Body of pancreas (tissue), 4 donors: Measurements from ENCODE around the gene ADORA1. TPM values are rescaled to one million over a fixed set of nuclear protein-coding genes. Genes with fewer than 3 reads are reported as not detected.

ENCODE experiments used
- ATAC-seq: fragments of 150-250 bp; one replicate; pipeline ENCODE4 v1.9.1; 2016
- DNase-seq, 4 donors: peaks; one replicate each; pipeline ENCODE4 v3.0.0-alpha.2; 2019
- H3K27ac ChIP-seq, 4 donors: fragments of 200-600 bp; sonication (generic); 1 replicate in 3 of 4; 2 replicates in 1 of 4; pipeline versions ENCODE4 v1.5.1 to v1.6.1; 2016 to 2019; ENCODE audit warnings: mild to moderate bottlenecking in 1 of 4, mixed read lengths in 1 of 4, moderate library complexity in 1 of 4
- H3K27me3 ChIP-seq, 2 donors: fragments of 200-600 bp; sonication (generic); one replicate each; pipeline ENCODE4 v1.6.0; 2016; ENCODE audit warnings: mild to moderate bottlenecking in 1 of 2
- H3K36me3 ChIP-seq, 2 donors: fragments of 200-600 bp; sonication (generic); replicated peaks in 1 of 2; 2 replicates each; pipeline ENCODE4 v1.5.1; 2016; ENCODE audit warnings: low read depth in 2 of 2; ENCODE audit not compliant: insufficient read depth in 1 of 2
- H3K4me1 ChIP-seq: fragments of 200-600 bp; sonication (generic); one replicate; pipeline ENCODE4 v1.6.0; 2016
- H3K4me3 ChIP-seq, 2 donors: fragments of 200-600 bp; sonication (generic); 1 replicate in 1 of 2; 2 replicates in 1 of 2; pipeline ENCODE4 v1.5.1; 2016 to 2019
- H3K9me3 ChIP-seq, 3 donors: fragments of 200-600 bp; sonication (generic); 1 replicate in 2 of 3; 2 replicates in 1 of 3; pipeline ENCODE4 v1.5.1; 2016
- POLR2A ChIP-seq, 3 donors: fragments of 450-650 bp; IDR thresholded peaks; one replicate each; pipeline ENCODE4 v1.6.1; 2016; ENCODE audit warnings: antibody characterized with exemption in 3 of 3, mild to moderate bottlenecking in 2 of 3
- WGBS, 2 donors: methylation state at CpG; one replicate each; pipeline ENCODE4 v1.1.5; 2017; 5-methylcytosine and 5-hydroxymethylcytosine counted together
- intact Hi-C: fragments of 100-400 bp; cut with DNase I; formaldehyde crosslinking; loops from one replicate; pipeline ENCODE4 v1.15.1; 2023
- total RNA-seq, 2 donors: library from RNA; depleted of rRNA; stranded (reverse); fragments of >200 nt; gene quantifications; one replicate each; pipeline ENCODE4 v1.1.0, GENCODE V29; 2016
- TF ChIP-seq, protein P1 (sequence below), 7 experiments: fragments of 450-650 bp in 4 of 7; fragments of 200-600 bp in 3 of 7; sonication (generic) in 3 of 7; IDR thresholded peaks; one replicate each; pipeline ENCODE4 v1.5.1; 2016 to 2019; ENCODE audit warnings: antibody characterized with exemption in 7 of 7

ADORA1 gene
- total RNA-seq, 2 donors from 2014 or later = 16.1 to 21.1 TPM

DNA sequence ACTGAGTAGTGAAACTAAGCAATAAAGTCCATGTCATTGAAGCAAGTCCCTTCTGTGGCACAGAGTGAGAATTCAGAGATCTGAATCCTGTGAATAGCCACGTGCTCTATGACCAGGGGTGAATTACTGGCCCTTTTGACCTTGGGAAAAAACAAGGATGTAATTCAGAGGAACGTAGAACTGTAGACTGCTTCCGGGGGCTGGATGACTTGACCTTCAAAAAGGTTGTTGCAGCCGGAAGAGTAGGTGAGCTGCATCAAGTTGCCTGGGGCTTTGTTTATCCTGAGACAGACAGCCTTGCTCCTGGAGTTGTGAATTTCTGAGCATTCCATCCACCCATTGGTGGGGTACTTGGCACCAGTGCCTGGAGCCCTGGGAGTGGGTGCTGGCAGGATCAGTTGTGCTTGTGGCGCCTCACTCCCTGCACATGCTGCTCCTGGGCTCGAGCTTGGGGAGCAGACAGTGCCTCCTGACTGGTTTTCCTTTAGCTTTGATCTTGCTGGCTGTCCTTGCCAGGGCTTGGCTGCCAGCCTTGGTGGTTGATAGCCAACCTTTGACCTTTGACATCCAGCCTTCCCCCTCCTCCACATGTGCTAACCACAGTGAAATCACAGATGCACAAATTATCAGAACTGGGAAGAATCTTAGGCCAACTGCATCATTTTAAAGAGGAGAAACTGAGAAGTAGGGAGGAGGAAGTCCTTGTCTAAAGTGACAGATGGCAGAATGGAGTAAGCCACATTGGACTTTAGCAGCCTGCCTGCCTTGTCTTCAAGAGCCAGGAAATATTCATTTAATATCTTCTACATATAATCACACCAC is 25.5 kb upstream of the ADORA1 start:
- 43 to 48% methylated on average over 5 to 6 of the region's 6 CpGs for WGBS, 2 donors
- no peaks in the 10 kb centered on the region for H3K9me3 ChIP-seq
- DNase-seq = no peak
- no peak overlapping the region for H3K4me3 ChIP-seq
- TF ChIP-seq, protein P1, sequence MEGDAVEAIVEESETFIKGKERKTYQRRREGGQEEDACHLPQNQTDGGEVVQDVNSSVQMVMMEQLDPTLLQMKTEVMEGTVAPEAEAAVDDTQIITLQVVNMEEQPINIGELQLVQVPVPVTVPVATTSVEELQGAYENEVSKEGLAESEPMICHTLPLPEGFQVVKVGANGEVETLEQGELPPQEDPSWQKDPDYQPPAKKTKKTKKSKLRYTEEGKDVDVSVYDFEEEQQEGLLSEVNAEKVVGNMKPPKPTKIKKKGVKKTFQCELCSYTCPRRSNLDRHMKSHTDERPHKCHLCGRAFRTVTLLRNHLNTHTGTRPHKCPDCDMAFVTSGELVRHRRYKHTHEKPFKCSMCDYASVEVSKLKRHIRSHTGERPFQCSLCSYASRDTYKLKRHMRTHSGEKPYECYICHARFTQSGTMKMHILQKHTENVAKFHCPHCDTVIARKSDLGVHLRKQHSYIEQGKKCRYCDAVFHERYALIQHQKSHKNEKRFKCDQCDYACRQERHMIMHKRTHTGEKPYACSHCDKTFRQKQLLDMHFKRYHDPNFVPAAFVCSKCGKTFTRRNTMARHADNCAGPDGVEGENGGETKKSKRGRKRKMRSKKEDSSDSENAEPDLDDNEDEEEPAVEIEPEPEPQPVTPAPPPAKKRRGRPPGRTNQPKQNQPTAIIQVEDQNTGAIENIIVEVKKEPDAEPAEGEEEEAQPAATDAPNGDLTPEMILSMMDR (IDR thresholded peaks at IDR 0.05) = no peak
- TF ChIP-seq POLR2A (IDR thresholded peaks at IDR 0.05) = no peak
- H3K27ac ChIP-seq = no peak overlapping the region
- ATAC-seq = no peak
- intact Hi-C loops = no loop called here
- no peaks in the 10 kb centered on the region for H3K27me3 ChIP-seq
- H3K36me3 ChIP-seq = no peaks in the 10 kb centered on the region
- no peaks in the 10 kb centered on the region for H3K4me1 ChIP-seq

DNA sequence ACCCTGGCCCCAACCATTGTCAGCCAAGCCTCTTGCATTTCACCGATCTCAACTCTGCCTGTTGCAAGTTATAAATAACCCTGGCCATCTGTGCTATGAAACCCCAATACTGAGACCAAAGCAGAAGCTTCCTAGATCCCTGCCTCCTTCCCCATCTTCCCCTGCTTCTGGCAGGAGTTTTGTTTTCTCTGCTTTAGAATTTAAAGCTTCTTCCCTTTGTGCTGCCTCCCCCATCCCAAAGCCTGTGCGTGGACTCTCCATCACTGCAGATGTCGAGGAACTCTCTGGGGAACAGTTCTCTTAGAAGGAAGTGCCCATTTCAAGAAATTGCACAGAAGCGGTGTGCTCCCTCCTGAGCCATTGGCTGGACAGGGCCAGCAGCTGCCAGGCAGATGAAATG is 24.3 kb upstream of the ADORA1 start:
- no peak overlapping the region for H3K4me3 ChIP-seq
- TF ChIP-seq, protein P1 (IDR thresholded peaks at IDR 0.05) = no peak
- TF ChIP-seq POLR2A (IDR thresholded peaks at IDR 0.05) = no peak
- WGBS, 2 donors = 67 to 72% methylated on average over 4 of the region's 4 CpGs
- no peaks in the 10 kb centered on the region for H3K36me3 ChIP-seq
- ATAC-seq = no peak
- no peak for DNase-seq
- no peak overlapping the region for H3K27ac ChIP-seq
- H3K4me1 ChIP-seq = no peaks in the 10 kb centered on the region
- no peaks in the 10 kb centered on the region for H3K9me3 ChIP-seq
- intact Hi-C loops = no loop called here
- H3K27me3 ChIP-seq = no peaks in the 10 kb centered on the region

DNA sequence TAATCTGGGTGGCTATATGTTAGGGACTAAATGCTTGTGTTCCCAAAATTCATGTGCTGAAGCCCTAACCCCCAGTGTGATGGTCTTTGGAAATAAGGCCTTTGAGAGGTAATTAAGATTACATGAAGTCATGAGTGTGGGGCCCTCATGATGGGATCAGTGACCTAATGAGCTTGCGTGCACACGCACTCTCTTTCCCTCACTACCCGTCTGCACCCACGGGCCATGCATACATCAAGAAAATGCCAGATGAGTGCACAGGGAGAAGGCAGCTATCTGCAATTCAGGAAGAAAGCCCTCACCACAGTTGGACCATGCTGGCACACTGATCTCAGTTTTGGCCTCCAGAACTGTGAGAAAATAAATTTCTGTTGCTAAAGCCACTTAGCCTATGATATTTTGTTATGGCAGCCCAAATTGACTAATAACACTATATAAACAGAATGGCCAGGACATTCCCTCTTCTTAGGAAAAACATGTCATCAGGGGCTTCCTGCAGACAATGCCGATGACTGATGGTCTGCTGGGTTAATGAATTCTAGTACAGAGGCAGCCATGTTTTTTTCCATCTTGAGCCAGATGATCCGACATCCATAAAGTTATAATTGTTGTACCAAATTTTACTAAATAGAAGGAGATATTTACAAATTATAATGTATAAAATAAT is 23.6 kb upstream of the ADORA1 start:
- DNase-seq = no peak
- whole genome bisulfite sequencing, 2 donors = 80 to 88% methylated on average over 6 of the region's 6 CpGs
- Histone ChIP-seq H3K9me3 (no peaks in the 10 kb centered on the region), H3K27me3 (no peaks in the 10 kb centered on the region), H3K4me3 (no peak overlapping the region), H3K36me3 (no peaks in the 10 kb centered on the region), H3K4me1 (no peaks in the 10 kb centered on the region), H3K27ac (no peak overlapping the region)
- ATAC-seq = no peak
- TF ChIP-seq, protein P1 (IDR thresholded peaks at IDR 0.05) = no peak
- no peak for TF ChIP-seq POLR2A (IDR thresholded peaks at IDR 0.05)
- intact Hi-C loops = no loop called here

DNA sequence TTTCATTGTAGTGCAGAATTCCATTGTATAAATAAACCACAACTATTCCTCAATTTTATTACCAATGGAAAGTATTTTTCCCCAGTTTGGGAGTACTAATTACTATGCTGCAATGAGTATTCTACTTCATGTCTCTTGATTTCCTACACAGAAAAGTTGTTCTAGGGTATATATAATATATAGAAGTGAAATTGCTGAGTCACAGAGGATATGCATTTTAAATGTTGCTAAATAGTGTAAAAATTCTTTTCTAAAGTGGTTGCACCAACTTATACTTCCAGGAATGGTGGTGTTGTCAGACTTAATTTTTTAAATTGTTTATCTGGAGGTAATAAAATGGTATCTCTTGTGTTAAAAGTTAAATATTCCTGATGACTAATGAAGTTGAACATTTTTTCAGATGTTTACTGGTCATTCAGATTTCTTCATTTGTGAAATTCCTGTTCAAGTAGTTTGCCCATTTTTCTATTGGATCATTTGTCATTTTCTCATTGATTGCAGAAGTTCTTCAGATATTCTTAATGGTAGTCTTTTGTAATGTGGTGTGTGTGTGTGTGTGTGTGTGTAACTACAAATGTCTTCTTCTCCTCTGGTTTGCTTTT is 22.6 kb upstream of the ADORA1 start:
- ATAC-seq (no peak), DNase-seq (no peak)
- Histone ChIP-seq H3K36me3 (no peaks in the 10 kb centered on the region), H3K9me3 (no peaks in the 10 kb centered on the region), H3K27ac (no peak overlapping the region), H3K4me1 (no peaks in the 10 kb centered on the region), H3K27me3 (no peaks in the 10 kb centered on the region), H3K4me3 (no peak overlapping the region)
- intact Hi-C loops = no loop called here
- TF ChIP-seq, protein P1 (IDR thresholded peaks at IDR 0.05) = no peak
- no peak for TF ChIP-seq POLR2A (IDR thresholded peaks at IDR 0.05)
